PFSK-1 (cell line): Measurements from ENCODE around the gene ZMYND11.

Source experiments
- POLR2AphosphoS5 ChIP-seq: IDR thresholded peaks from 2 replicates; pipeline ENCODE4 v1.6.1; 2012; ENCODE audit warnings: low read depth, mild to moderate bottlenecking, control low read depth, low read length, moderate library complexity
- SIN3A ChIP-seq: IDR thresholded peaks from 2 replicates; pipeline ENCODE4 v1.6.1; 2012; ENCODE audit warnings: mild to moderate bottlenecking, low read length, moderate library complexity, borderline replicate concordance; ENCODE audit not compliant: insufficient read depth
- TAF1 ChIP-seq: IDR thresholded peaks from 2 replicates; pipeline ENCODE4 v1.6.1; 2012; ENCODE audit warnings: low read length, control low read depth, borderline replicate concordance; ENCODE audit not compliant: insufficient read depth

- TF ChIP-seq SIN3A, result no peak
- TF ChIP-seq POLR2AphosphoS5, result no peak
- no peak for TF ChIP-seq TAF1
These were observed 1.2 kb downstream of the ZMYND11 start for GRCh38 chr10:136465-136762.
